Neural crest cell (in vitro differentiated cells): ENCODE results near the gene TRPC4AP. TPM values are rescaled to one million over a fixed set of nuclear protein-coding genes. Genes with fewer than 3 reads are reported as not detected.
"Not testable (repeated sequence)": the region's sequence is repeated elsewhere in the genome, so short reads cannot be mapped to it uniquely, and the experiment has no call there.

Source experiments
- DNase-seq: peaks from one replicate; pipeline ENCODE4 v3.0.0; 2021; ENCODE audit warnings: low read depth, mixed read lengths, low spot score
- H3K27ac Mint-ChIP-seq: one replicate; pipeline ENCODE4 v1.8.0; 2021; ENCODE audit warnings: mild to moderate bottlenecking, mixed read lengths; ENCODE audit not compliant: unreplicated experiment
- H3K27me3 Mint-ChIP-seq: 2 replicates; pipeline ENCODE4 v1.8.0; 2021; ENCODE audit warnings: low read depth, mild to moderate bottlenecking, mixed read lengths
- H3K36me3 Mint-ChIP-seq: 2 replicates; pipeline ENCODE4 v1.8.0; 2021; ENCODE audit warnings: low read depth, mild to moderate bottlenecking, mixed read lengths
- H3K4me1 Mint-ChIP-seq: 2 replicates; pipeline ENCODE4 v1.8.0; 2021; ENCODE audit warnings: mixed read lengths
- H3K4me3 Mint-ChIP-seq: one replicate; pipeline ENCODE4 v1.8.0; 2021; ENCODE audit warnings: mild to moderate bottlenecking, mixed read lengths
- H3K9me3 Mint-ChIP-seq: 2 replicates; pipeline ENCODE4 v1.8.0; 2021; ENCODE audit warnings: mixed read lengths
- total RNA-seq: library from RNA; stranded (reverse); gene quantifications from 2 replicates; pipeline ENCODE4 v1.2.1, GENCODE V29; 2021
- TF ChIP-seq, protein P1 (sequence below): fragments of 200-600 bp; sonication (generic); conservative IDR thresholded peaks from 2 replicates; pipeline ENCODE4 v1.5.0; 2021; ENCODE audit warnings: antibody characterized with exemption, mild to moderate bottlenecking

The TRPC4AP gene
- total RNA-seq, 1 donor from 2014 or later = 96.2 TPM

DNA sequence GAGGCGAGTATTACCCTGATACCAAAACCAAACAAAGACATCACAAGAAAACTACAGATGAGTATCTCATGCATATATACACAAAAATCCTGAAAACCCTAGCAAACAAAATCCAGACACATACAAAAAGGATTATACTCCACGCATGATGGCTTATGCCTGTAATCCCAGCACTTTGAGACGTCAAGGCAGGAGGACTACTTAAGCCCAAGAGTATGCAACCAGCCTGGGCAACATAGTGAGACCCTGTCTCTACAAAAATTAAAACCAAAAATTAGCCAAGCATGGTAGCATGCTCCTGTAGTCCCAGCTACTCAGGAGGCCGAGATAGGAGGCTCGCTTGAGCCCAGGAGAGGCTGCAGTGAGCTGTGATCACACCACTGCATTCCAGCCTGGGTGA is 32.4 kb downstream of the TRPC4AP start:
- no peak overlapping the region for H3K4me3 Mint-ChIP-seq

DNA sequence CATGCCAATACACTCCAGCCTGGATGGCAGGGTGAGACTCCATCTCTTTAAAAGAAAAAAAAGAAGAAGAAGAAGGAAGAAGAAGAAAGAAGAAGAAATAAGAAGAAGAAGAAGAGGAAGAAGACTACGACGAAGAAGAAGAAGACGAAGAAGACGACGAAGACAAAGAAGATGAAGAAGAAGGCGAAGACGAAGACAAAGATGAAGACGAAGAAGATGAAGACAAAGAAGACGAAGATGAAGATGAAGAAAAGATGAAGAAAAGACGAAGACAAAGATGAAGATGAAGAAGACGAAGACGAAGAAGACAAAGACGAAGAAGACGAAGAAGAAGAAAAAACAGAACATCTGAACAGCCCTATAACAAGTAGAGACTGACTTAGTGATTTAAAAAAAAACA is 33.0 kb downstream of the TRPC4AP start:
- TF ChIP-seq, protein P1, sequence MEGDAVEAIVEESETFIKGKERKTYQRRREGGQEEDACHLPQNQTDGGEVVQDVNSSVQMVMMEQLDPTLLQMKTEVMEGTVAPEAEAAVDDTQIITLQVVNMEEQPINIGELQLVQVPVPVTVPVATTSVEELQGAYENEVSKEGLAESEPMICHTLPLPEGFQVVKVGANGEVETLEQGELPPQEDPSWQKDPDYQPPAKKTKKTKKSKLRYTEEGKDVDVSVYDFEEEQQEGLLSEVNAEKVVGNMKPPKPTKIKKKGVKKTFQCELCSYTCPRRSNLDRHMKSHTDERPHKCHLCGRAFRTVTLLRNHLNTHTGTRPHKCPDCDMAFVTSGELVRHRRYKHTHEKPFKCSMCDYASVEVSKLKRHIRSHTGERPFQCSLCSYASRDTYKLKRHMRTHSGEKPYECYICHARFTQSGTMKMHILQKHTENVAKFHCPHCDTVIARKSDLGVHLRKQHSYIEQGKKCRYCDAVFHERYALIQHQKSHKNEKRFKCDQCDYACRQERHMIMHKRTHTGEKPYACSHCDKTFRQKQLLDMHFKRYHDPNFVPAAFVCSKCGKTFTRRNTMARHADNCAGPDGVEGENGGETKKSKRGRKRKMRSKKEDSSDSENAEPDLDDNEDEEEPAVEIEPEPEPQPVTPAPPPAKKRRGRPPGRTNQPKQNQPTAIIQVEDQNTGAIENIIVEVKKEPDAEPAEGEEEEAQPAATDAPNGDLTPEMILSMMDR = no peak
- H3K4me1 Mint-ChIP-seq = peaks cover 10% of the 10 kb centered on the region
- no peaks in the 10 kb centered on the region for H3K27me3 Mint-ChIP-seq
- peaks cover 34% of the 10 kb centered on the region for H3K36me3 Mint-ChIP-seq
- no peak for DNase-seq
- no peak overlapping the region for H3K4me3 Mint-ChIP-seq
- peaks cover 15% of the 10 kb centered on the region for H3K9me3 Mint-ChIP-seq
- no peak overlapping the region for H3K27ac Mint-ChIP-seq

More for the DNA sequence above, 32.4 kb downstream of the TRPC4AP start:
- Mint-ChIP-seq H3K9me3 (peaks cover 15% of the 10 kb centered on the region), H3K27ac (no peak overlapping the region), H3K36me3 (peaks cover 34% of the 10 kb centered on the region), H3K27me3 (no peaks in the 10 kb centered on the region), H3K4me1 (peaks cover 11% of the 10 kb centered on the region)
- TF ChIP-seq, protein P1 = no peak
- DNase-seq = no peak

DNA sequence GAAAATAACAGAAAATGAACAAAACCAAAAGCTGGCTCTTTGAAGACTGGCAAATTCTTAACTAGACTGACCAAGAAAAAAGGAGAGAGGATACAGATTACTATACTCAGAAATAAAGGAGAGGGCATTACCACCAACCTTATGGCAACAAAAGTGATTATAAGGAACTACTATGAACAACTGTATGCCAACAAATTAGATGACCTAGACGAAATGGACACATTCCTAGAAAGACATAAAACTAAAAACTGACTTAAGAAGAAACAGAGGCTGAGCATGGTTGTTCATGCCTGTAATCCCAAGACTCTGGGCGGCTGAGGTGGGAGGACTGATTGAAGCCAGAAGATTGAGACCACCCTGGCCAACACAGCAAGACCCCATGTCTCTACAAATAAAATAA is 33.5 kb downstream of the TRPC4AP start:
- no peak overlapping the region for H3K27ac Mint-ChIP-seq
- peaks cover 15% of the 10 kb centered on the region for H3K9me3 Mint-ChIP-seq
- TF ChIP-seq, protein P1 = no peak
- no peak overlapping the region for H3K4me3 Mint-ChIP-seq
- peaks cover 34% of the 10 kb centered on the region for H3K36me3 Mint-ChIP-seq
- no peaks in the 10 kb centered on the region for H3K27me3 Mint-ChIP-seq
- DNase-seq = no peak
- H3K4me1 Mint-ChIP-seq = peaks cover 10% of the 10 kb centered on the region

DNA sequence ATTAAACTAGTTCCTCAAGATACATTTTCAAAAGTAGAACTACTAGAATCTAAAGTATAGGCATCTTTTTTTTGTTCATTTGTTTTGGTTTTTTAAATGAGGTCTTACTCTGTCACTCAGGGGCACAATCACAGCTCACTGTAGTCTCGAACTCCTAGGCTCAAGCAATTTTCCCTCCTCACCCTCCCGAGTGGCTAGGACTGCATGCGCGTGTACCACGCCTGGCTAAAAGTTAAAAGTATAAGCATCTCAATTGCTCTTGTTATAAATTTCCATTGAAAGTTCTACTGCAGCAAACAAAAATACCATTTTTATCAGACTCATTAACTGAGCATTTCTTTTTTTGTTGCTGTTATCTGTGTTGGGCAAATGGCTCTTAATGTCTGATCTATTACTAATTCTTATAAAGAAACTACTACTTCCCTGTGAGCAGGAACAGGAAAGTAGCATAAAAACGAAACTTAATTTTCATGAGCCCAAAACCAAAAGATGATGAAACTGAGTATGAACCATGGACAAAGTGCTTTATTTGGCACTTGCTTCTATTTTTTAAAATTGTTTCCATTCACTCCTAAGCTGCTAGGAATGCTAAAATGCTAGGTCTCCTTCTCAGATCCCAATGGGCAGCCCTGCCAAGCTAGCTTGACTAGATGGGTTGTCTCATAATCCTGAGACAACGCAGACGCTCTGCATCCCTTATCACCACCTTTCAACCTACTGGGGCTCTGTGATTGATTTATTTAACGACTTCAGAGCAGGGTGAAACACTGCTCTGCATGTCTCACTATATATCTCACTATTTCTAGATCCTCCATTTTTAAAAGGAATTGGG is 36.9 kb downstream of the TRPC4AP start:
- no peak overlapping the region for H3K27ac Mint-ChIP-seq
- H3K36me3 Mint-ChIP-seq = peaks cover 22% of the 10 kb centered on the region
- peaks cover 10% of the 10 kb centered on the region for H3K4me1 Mint-ChIP-seq

DNA sequence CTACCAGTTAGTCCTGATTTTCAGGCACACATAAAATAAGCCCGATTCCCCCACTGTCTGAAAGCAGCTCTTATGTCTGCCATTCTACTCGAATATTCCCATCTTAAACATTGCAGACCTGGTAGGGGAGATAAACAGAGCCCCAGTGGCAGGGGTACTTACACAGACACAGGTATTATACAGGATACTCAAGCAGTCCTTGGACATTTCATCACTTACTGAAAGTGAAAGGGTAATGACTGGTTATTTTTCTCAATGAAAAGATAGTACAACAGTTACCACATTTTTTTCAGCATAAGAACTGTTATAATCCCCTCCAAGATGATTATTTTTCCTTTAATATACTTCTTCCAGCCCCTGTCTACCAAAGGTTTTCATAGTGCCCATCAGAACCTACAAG is 37.8 kb downstream of the TRPC4AP start:
- Mint-ChIP-seq H3K27ac (no peak overlapping the region), H3K36me3 (peaks cover 16% of the 10 kb centered on the region), H3K27me3 (no peaks in the 10 kb centered on the region), H3K4me3 (no peak overlapping the region), H3K9me3 (peaks cover 8% of the 10 kb centered on the region), H3K4me1 (peaks cover 14% of the 10 kb centered on the region)
- DNase-seq = no peak
- TF ChIP-seq, protein P1 = no peak

More for the DNA sequence above, 36.9 kb downstream of the TRPC4AP start:
- Mint-ChIP-seq H3K9me3 (peaks cover 13% of the 10 kb centered on the region), H3K4me3 (no peak overlapping the region), H3K27me3 (no peaks in the 10 kb centered on the region)
- no peak for DNase-seq
- TF ChIP-seq, protein P1 = no peak

DNA sequence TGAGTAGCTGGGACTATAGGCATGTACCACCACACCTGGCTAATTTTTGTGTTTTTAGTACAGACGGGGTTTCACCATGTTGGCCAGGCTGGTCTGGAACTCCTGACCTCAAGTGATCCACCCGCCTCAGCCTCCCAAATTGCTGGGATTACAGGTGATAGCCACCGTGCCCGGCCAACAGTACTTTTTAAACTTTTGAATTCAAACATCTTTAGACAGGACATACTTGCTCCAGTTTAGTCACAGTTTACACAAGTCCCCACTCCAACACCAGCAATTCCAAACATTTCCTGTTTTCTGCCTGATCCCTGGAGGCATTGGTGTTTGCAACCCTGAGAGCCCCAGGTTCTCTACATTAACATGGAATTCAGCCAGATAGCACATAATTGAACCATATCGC is 40.0 kb downstream of the TRPC4AP start:
- H3K27ac Mint-ChIP-seq, H3K4me3 Mint-ChIP-seq, H3K9me3 Mint-ChIP-seq, DNase-seq, H3K27me3 Mint-ChIP-seq: not testable (repeated sequence)
- Mint-ChIP-seq H3K4me1 (peaks cover 19% of the 10 kb centered on the region), H3K36me3 (peaks cover 14% of the 10 kb centered on the region)
